ENCODE measurements around the gene HP1BP3.

DNA sequence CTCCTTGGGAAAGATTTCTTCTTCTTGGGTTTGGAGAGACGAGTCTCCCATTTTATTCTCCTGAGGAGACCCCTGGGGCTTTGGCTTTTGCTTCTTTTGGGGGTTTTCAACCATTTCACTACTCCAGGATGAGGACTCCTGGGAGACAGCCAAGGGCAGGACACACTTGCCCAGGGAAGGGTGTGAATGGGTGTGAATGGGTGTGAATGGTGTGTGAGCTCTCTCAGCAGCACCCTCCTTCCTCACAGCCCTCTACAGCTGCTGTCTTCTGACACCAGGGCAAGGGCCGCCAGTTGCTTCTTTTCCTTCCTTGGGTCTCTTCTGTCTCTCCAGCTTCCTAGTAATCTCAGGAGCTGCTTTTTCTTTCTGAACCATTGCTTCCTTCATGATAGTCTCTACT is 93.5 kb downstream of the HP1BP3 start:
- TF ChIP-seq CTCF (conservative IDR thresholded peaks at IDR 0.05) (no peak), ZFX (IDR thresholded peaks at IDR 0.05) (no peak)
